ENCODE results near the gene BOD1L1.

DNA sequence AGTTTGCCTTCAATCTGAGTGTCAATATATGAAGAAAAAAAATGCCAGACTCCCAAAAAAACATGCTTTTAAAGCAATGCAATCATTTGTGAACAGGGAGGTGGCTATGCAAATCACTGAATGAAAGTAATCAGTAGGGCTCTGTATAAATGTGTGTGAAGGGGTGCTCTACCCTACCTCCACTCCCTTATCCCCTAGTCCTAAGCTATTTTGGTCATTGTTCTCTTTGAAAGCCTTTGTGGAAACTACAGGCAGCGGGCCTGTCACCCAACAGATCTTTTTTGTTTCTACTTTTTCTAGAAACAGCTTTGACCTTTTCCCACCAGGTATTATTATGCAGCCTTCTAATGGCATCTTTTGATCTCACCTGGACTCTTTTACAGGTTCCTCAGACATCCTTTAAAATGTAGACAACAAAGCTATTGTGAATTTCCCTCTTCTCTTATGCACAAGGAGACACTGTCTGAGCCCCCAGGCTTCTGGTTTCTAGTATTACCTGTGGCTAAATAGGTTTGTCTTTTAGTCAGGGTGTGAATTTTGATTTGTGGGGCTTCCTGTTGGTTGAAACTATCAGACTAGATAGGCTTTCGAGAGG lies 9.2 kb downstream of the BOD1L1 start:
- TF ChIP-seq POLR2AphosphoS5 (IDR thresholded peaks at IDR 0.05; ENCODE audit: low read depth, low read length) (no peak), TAF1 (IDR thresholded peaks at IDR 0.05; ENCODE audit: borderline replicate concordance, insufficient read depth, low read length) (no peak), SIN3A (IDR thresholded peaks at IDR 0.05; ENCODE audit: borderline replicate concordance, insufficient read depth, low read length) (no peak), FOXP2 (optimal IDR thresholded peaks at IDR 0.05; ENCODE audit: borderline replicate concordance, extremely low read depth, extremely low read length, insufficient read depth) (no peak)
- TF ChIP-seq, protein P1, sequence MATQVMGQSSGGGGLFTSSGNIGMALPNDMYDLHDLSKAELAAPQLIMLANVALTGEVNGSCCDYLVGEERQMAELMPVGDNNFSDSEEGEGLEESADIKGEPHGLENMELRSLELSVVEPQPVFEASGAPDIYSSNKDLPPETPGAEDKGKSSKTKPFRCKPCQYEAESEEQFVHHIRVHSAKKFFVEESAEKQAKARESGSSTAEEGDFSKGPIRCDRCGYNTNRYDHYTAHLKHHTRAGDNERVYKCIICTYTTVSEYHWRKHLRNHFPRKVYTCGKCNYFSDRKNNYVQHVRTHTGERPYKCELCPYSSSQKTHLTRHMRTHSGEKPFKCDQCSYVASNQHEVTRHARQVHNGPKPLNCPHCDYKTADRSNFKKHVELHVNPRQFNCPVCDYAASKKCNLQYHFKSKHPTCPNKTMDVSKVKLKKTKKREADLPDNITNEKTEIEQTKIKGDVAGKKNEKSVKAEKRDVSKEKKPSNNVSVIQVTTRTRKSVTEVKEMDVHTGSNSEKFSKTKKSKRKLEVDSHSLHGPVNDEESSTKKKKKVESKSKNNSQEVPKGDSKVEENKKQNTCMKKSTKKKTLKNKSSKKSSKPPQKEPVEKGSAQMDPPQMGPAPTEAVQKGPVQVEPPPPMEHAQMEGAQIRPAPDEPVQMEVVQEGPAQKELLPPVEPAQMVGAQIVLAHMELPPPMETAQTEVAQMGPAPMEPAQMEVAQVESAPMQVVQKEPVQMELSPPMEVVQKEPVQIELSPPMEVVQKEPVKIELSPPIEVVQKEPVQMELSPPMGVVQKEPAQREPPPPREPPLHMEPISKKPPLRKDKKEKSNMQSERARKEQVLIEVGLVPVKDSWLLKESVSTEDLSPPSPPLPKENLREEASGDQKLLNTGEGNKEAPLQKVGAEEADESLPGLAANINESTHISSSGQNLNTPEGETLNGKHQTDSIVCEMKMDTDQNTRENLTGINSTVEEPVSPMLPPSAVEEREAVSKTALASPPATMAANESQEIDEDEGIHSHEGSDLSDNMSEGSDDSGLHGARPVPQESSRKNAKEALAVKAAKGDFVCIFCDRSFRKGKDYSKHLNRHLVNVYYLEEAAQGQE (IDR thresholded peaks at IDR 0.05; ENCODE audit: insufficient read depth in 1 of 2, low read depth in 2 of 2, low read length in 2 of 2): no peak
